Measurements from ENCODE around the gene LMTK3.

GRCh38 chr19:48507911-48508439 is 3.7 kb downstream of the LMTK3 start:
- no peak for TF ChIP-seq CTCF (IDR thresholded peaks at IDR 0.05)
- no peak for TF ChIP-seq EP300 (IDR thresholded peaks at IDR 0.05)
- no peak for TF ChIP-seq POLR2A (IDR thresholded peaks at IDR 0.05)
- TF ChIP-seq POLR2AphosphoS5 (IDR thresholded peaks at IDR 0.05) = no peak
